NCI-H82 treated with DMSO at 0.1 percent for 48 hours (cell line): ENCODE data around the gene RBM19.

Source experiments
- DNase-seq: peaks from one replicate; lab custom pipeline; 2025; ENCODE audit not compliant: unreplicated experiment; lab: John Stamatoyannopoulos, UW

RBM19 gene

DNA sequence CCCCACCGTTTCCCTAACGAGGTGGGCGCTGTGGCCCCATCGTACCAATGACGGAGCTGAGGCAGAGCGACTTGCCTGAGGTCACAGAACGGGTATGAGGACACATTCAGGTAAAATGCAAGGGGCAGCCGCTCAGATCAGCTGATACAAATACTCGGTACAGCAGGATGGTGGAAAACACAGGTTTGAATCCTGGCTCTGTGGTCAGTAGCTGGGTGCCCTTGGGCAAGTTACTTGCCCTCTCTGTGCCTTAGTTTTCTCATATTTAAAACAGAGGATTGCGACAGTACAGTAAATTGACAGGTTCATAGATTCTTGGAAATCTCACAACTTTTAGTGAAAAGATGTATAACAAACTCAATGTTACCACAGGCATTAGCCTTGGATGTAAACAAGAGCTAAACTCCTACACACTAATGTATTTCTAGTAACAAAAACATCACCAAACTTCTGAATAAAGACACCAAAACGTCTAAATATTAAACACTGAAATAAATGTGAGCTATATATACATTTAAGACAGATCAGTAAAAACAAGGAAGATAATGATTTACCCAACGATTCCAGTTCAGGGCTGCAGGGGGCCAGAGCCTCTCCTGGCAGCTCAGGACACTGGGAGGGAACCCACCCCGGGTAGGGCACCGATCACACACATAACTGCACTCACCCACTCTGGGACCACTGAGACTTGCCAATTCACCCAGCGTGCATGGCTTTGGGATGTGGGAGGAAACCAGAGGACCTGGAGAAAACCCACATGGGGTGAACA lies 128.4 kb downstream of the RBM19 start:
- DNase-seq, result no peak

DNA sequence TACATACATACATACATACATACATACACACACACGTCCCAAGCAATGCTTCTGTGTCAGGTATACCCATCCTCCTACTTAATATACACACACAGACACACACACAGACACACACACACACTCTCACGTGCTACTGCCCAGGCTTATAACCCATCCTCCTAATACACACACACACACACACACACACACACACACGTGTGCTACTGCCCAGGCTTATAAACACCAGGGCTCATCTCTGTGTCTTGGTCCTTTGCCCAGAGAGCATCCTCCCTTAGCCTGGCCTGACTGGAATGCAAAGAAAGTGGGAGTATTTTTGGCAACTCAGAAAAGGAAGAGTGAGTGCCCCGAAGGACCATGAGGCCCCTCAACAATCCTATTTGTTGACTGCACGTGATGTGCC lies 129.0 kb downstream of the RBM19 start:
- no peak for DNase-seq

DNA sequence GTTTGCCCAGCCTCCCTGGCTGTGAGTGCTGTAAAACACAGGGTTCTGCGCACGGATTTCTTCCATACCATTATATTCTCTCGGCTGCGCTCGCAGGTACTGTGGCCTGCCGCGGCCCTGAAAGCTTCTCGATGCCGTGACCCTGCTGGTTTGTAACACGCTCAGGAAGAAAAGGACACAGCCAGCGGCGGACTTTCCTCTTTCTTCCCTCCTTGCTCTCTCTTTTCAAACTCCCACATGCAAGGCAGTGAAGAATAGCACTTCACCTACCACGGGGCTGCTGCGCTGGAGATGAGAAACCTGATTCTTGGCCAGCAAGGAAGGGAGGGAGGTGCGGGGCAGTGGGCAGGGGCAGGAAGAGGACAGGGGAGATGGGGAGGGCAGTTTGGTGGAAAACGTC lies 130.2 kb downstream of the RBM19 start:
- DNase-seq, result no peak

DNA sequence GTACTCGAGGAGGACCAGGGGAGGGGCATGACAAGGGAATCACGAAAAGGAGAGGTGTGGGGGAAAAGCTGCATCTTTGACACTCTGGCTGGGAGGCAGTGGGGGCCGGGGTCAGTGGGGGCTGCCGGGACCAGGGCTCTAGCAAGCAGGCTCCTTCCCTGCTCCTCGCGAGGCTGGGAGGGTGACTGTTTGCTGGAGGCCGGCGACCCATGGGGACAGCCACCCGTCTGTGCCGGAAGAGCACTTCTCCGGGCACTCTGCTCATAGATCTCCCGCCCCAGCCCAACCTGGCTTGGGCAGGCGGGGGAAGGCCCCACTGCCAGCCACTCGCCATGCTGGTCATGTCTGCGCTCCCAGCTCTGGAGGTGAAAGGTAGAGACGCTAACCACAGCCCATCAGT lies 130.7 kb downstream of the RBM19 start:
- no peak for DNase-seq

DNA sequence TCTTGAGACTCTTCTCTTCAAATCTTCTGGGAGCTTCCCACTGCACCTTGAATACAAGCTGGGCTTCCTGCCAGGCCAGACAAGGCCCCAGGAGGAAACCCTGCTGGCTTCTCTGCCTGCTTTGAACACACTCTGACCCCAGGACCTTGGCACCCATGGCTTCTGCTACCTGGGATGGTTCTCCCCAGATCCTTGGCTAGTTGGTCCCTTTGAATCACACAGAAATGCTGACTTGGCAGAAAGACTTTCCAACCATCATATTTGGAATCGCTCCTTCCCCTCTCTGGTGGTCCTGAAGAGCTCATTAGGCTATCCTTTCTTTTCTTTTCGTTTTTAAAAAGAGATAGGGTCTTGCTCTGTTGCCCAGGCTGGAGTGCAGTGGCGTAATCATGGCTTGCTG lies 132.7 kb downstream of the RBM19 start:
- no peak for DNase-seq

DNA sequence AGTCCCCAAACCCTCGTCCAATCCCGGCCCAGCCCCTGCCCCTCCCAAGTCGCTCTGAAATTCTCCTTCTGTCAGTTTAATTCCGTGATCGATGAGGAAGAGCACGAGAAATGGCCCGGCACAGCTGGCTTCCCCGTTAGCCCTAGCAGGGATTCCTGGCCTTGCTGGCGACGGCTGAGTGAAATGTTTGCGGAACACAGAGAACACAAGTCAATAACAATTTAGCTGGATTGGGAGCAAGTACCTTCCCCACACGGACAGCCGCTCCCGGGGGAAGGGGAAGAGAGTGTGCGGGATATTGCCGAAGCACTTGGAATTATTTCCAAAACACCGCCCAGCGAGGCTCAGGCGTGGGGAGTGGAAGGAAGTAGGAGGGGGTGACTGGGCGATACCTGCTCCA lies 134.6 kb downstream of the RBM19 start:
- DNase-seq, result peak; percentile 47

DNA sequence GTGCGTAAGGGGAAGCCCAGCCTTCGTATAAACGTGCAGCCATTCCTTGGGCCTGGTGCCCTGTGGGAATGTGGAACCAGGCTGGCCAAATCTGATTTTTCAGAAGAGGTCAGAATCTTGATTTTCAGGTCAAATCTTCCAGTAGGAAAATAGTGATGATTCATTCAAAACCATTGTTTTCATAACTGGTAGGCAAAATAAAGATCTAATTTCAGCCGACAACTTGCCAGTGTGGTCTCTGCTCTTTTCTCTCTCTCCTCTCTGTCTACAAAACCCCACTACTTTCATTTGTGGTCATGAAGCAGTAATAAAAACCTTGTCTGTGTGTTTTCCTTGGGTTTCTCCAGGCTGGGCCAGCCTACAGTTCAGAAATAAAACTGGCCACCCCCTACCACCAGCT lies 135.1 kb downstream of the RBM19 start:
- DNase-seq, result no peak

DNA sequence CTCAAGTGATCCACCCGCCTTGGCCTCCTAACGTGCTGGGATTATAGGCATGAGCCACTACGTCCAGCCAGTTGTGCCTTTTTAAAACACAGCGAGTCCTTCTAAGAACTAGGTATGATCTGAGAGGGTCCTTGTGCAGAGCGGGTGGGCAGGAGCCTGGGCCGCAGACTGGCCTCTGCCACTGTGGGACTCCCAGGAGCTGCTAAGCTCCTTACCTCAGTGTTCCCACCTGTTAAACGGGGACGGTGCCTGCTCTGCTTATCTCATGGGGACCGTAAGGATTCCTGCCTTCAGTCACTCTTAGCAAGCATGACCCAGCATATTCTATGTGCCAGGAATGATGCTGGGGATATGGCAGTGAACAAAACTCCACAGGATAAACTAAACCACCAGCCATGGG lies 136.9 kb downstream of the RBM19 start:
- no peak for DNase-seq

DNA sequence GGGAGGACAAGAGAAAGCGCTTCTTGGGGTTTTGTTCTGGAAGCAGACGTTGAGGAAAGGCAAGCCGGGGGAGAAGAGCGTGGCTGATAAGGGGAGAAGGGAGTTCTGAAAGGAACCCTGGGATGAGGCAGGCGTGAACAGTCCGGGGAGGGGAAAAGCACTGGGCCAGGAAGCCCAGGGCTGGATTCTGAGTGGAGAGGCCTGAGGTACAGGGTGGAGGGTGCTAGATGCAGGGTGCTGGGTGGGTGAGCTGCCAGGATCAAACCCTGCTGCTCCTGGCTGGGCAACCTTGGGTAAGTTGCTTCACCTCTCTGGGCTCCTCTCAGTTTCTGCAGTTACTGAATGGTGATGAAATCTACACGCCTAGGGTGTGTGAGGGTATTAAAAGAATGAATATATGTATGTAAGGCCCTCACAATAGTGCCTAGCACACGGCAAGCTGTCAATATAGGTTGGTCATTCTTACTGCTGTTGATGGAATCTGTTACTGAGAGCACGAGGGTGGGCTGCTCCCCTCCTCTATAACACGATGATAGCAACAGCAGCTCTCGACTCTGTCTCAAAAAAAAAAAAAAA lies 138.5 kb downstream of the RBM19 start:
- no peak for DNase-seq

DNA sequence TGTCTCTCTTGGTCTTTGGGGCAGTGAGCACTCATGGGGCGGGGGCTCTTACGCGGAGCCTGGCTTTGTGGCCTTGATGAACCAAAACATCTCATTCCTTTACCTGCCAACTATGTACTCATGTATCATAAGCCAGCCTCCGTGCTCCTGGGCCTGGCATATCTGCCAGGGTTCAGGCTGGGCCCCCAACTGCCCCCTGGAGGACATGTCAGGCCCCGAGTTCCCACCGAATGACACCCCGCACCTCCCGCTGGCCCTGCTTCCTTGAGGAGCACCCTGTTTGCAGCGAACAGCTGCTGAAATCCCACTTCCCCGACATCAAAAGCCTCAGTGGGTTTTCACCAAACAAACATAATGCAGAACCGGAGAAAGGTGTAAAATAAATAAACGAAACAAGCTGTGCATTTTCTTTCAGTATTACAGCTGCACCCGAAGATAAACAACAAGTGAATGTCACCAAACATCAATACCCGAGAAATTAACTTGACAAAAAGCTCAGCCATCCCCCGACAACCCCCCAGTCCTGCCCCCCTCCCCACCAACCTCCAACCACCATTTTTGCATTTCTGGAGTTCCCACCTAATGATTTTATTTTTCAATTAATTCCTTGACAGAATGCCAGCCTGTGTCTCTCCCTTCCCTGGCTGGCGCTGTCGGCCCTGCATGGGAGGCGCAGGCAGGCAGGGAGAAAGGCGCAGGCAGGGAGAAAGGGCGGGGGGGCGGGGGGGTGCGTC lies 139.2 kb downstream of the RBM19 start:
- DNase-seq, result no peak

DNA sequence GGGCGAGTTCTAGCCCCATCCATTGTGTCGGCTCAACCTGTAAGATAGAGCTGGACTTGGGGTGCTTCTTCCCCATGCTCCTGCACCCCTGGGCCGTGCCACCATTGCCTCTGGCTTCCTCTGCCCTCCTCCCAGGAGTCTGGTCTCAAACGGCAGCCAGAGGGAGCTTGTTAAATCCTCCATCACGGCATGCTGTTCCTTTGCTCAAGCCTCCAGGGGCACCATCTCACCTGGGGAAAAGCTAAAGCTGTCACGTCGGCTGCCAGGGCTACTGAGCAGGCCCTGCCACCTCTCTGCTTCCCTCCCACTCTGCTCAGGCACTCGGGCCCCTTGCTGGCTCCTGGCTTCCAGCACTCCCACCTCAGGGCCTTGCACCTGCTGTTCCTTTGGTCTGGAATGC lies 140.4 kb downstream of the RBM19 start:
- no peak for DNase-seq

DNA sequence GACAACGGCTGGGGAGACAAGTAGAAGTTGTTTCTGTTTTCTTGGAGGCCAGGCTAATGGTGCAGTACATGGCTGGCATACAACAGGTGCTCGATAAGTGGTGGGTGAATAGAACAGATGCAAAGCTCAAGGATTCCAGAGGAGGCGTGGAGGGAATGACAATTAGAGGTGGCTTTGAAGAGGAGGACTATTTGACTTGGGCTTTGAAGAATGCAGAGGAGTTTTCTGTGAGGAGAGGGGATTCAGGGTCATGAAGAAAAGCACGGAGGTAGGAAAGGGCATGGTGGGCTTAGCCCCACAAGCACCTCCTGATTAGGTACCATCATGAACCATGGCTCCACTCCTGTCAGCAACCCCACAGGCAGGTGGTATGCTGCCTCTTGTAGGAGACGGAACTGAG lies 142.3 kb downstream of the RBM19 start:
- DNase-seq, result no peak

DNA sequence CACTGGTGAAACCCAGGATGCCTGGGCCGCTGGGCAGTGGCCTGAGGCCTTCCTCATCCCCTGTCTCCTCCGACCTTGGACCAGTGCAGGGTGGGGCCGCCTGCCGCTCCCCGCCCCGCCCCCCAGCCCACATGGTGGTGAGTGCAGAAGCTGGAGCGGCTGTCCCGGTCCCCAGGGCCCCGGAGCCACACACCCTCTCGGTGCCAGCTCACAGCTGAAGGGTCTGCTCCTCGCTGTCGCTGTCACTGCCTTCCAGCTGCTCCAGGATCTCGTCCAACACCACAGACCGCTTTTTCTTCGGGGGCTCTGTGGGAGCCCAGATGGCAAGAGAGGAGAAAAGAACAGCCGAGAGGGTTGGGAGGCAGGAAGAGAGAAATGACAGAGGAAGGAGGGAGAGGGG lies 143.1 kb downstream of the RBM19 start:
- DNase-seq, result no peak

DNA sequence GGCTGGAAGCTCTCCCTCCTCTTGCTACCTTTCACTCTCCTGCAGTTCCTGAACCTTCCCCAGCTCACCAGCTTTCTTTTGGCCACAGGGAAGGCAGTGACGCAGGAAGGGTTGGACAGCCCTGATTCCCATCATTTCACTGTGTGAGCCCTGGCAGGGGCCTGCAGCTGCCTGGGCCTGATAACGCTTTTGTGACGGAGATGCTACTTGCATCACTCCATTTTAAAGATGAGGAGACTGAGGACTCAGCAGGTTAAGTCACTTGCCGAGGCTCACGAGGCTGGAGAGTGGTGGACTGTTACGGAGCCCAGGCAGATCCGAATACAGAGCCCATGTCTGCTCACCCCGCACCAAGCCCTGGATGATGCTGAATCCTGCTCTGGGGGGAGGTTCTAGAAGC lies 145.3 kb downstream of the RBM19 start:
- no peak for DNase-seq

DNA sequence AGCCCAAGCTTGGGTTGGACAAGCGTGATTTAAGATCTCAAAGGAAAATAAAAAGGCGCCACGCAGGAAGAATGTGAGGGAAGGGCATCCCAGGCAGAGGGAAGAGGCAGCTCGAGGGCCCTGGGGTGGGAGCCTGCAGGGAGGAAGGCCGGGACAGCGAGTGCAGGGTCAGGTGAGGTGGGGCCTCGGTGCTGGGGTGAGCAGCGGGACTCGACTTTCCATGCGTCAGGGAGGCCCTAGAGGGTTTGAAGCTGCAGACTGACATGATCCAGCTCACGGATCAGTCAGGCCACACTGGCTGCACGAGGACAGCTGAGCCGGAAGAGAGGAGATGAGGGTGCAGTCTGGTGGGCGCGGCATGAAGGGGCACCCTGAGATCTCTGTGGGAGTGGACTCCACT lies 145.8 kb downstream of the RBM19 start:
- no peak for DNase-seq

DNA sequence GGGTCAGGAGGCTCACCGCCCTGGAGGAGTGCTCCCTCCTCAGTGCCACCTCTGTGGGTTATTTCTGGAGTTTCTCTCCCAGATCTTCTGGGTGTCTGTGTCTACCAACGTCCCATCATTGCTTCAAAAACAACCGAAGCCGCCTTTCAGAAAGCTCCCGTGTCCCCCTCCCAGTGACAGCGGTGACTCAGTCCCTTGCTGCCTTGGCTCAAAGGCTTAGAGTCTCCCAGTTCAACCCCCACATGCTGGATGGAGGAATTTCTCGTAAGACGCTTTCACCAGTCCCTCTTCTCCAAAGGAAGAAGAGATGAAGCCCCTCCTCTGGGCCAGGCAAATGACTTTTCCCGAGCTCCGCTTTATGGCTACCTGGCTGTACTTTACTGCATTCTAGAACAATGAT lies 146.6 kb downstream of the RBM19 start:
- no peak for DNase-seq

DNA sequence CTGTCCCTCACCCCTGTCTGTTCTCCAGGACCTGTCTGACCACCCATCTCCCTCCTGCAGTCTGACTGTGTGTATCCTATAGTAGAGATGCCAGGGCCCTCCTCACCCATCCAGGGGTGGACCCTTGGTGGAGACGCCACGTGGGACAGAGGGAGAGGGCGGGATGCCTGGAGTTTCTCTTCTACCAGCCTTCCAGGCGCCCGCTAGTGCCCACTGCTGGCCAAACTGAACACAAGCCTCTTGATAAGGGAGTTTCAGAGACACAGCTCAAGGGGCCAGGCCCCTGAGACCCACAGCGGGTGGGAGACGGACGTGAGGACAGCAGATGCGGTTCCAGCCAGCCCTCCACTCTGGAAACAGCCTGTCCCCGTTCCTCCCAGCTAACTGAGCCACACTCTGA lies 147.3 kb downstream of the RBM19 start:
- no peak for DNase-seq

DNA sequence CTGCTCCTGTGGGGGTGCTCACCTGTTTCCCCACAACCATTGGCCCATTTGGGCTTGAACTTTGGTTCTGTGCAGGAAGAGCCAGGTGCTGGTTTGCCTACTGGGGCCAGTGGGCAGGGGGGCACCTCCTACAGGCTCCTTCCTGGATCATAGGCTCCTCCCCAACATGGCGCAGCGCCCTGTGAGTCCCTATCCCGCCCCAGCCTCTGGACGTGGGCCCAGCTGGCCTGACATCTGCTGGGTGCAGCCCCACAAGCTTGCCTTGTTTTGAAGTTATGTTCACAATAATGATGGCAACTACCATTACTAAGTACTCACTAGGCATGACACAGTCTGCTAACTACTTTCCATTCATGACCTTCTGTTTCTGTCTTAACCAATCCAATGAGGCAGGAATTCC lies 147.8 kb downstream of the RBM19 start:
- no peak for DNase-seq

DNA sequence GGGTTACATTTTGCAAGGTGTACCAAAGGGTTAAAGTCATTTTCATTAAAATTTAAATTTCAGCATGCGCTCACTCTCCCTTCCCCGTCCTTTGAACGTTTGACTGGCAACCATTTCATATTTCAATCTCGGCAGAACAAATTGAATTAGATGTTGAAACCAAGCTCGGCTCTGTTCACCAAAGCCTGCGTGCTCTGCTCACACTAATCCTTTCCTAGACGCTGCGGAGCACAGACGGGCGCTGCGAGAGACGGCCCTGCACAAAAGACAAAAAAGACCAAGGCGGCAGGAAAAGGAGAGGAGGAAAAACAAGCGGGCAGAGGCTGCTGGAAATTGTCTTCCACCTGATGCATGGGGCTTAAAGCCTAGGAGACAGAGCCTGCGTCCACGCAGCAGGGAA lies 149.3 kb downstream of the RBM19 start:
- no peak for DNase-seq

DNA sequence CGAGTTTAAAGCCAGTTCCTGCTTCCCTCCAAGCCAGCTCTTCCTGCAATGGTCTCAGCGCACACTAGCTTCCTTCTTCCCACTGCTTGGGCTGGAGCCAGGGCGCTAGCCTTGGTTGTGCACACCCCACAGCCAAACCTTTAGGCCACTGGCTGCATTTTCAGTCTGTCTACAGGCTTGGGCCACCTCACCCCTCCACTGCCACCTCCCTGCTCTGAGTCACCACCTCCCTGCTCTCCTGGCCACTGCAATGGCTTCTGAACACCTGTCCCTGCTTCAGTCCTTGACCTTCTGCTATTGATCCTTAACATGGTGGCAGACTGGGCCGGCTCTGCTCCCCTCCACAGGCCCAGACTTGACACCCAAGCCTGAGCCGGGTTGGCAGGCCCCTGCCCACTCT lies 151.1 kb downstream of the RBM19 start:
- no peak for DNase-seq

DNA sequence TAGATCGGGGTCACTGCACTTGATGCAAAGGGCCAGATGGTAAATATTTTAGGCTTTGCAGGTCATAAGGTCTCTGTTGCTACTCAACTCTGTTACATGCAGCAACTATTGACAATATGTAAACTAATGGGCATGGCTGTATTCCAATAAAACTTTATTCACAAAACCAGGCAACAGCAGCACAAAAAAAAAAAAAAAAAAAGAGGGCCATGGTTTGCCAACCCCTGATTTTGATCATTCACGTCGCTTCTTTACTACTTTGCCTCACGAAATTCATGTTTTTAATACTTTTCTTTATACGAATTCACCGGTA lies 152.9 kb downstream of the RBM19 start:
- no peak for DNase-seq

DNA sequence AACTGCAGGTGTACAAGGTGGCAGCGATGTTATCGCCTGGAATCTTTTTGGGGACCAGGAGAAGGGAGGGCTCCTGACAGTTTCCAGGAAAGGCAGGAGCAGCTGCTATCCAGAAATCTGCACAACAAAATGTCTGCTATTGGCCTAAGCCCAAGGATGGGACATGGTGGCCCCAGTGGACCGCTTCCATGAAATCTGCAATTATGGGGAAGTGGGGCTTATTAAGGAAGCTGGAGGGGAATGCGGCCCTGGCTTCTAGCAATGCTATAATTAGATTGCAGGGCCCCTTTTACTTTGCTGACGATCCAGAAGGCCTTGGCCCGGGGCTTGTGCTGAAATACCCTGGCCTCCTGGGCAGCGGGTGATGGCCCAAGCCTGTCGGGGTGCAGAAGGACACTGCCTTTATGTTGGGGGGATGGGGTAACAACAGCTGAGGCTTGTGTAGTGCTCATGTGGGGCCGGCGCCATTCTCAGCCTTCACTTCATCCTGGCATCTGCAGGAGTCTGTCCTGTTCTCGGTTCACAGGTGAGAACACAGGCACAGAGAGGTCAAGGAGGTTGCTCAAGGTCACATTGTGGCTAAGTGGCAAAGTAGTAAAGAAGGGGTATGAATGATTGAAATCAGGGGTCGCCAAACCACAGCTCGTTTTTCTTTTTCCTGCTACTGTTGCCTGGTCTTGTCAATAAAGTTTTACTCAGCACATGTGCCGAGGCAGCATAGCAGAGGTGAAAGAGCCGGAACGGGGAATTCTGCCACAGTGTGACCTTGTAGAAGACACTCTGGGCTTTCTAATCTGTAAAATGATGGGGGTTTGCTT lies 153.5 kb downstream of the RBM19 start:
- DNase-seq, result no peak
